AG08396 (cell line): ENCODE data around the gene LMBR1.
"Not testable (repeated sequence)": the region's sequence is repeated elsewhere in the genome, so short reads cannot be mapped to it uniquely, and the experiment has no call there.

ENCODE experiments used
- DNase-seq: peaks from one replicate; pipeline ENCODE4 v3.0.0; 2012; ENCODE audit warnings: low spot score, mixed read lengths

LMBR1 gene

DNA sequence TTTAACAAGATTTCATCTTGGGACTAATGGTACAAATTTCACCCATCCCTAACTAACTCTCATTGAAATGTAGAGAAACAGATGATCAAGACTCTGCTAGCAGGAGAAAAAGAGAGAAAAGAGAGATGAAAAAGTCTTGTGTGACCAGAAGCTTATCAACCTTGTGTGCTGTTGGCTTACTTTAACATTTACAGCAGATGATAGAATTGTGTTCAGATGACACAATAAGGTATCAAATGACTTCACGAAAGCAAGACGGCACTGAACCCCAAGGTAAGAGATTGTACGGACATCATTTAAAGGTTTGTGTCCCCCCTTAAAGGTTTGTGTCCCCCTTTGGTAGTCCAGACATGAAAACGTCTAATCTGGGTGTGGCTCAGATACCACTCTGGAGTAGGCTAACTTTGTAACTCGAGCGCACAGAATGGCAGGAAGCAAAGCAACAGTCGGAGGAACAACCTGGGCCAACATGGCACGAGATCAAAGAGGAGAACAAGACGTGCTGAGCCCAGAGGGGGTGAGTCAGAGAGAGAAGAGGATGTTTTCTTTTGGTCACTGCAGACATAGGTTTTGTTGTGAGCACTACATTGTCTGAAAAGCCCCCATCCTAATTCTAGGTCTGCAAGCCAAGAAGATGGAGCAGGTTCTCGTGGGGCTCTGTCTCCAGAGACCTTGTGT is 10.4 kb upstream of the LMBR1 start:
- no peak for DNase-seq

DNA sequence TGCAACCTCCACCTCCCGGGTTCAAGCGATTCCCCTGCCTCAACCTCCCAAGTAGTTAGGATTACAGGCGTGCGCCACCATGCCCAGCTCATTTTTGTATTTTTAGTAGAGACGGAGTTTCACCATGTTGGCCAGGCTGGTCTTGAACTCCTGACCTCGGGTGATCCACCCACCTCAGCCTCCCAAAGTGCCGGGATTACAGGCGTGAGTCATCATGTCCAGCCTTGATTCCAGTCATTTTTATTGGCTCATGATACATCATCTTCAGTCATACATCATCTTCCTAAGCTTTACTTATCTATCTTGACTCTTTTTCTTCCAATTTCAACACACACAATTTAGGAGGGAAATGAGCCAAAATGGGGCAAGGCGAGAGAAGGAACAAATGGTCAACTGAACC is 7.1 kb upstream of the LMBR1 start:
- DNase-seq, result not testable (repeated sequence)

DNA sequence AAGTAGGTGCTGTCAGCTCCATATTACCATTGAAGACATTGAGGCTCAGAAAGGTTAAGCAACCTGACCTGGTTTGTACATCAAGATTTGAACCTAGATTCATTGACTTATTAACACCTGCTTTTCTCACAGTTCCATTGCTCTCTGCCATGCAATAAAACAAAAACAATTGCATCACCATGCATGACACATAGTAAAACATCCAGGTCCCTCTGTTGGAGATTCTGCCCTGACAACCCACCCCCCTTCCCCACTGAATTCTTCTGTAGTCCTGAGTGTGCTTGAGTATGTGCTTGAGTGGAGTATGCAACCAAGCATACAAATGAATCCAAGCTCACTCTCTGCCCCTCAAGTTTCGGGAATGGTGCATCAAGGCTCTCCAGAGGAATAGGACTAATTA is 6.0 kb upstream of the LMBR1 start:
- DNase-seq, result no peak

DNA sequence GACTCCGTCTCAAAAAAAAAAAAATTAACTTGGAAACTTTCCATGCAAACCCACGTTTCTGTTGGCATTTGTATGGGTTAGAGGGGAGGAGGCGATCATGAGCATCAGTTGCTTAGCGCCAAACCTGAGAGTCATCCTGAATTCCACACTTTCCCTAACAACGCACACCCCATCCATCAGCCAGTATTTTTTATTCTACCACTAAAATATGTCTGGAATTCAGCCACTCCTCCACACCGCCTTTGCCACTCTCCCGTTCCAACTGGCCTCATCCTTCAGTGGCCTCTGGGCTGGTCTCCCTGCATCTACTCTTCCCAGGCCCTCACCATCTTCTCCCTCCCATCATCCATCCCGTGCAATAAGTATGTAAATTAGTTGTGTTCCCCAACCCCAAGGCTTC is 4.7 kb upstream of the LMBR1 start:
- peak; percentile 71 for DNase-seq

DNA sequence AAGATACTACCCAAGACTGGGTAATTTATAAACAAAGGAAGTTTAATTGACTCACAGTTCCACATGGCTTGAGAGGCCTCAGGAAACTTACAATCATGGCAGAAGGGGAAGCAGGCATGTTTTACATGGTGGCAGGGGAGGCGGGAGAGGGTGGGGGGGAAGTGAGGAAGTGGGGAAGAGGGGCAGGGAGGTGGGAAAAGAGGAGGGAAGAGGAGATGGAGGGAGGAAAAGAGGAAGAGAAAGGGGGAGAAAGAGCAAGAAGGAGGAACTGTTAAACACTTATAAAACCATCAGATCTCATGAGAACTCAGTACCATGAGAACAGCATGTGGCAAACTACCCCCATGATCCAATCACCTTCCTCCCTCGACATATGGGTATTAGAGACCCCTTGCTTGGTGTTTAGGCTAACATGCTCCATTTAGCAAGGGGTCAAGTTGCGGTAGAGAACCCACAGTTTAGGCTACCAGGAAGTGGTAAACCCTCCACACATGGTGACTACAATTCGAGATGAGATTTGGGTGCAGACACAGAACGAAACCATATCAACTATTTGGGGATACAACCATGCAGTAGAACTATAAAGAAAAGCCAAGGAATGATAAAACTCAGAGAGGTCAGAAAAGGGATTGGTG is 3.5 kb upstream of the LMBR1 start:
- no peak for DNase-seq

- no peak for DNase-seq
These were observed 2.2 kb upstream of the LMBR1 start for GRCh38 chr7:156895024-156895780.

DNA sequence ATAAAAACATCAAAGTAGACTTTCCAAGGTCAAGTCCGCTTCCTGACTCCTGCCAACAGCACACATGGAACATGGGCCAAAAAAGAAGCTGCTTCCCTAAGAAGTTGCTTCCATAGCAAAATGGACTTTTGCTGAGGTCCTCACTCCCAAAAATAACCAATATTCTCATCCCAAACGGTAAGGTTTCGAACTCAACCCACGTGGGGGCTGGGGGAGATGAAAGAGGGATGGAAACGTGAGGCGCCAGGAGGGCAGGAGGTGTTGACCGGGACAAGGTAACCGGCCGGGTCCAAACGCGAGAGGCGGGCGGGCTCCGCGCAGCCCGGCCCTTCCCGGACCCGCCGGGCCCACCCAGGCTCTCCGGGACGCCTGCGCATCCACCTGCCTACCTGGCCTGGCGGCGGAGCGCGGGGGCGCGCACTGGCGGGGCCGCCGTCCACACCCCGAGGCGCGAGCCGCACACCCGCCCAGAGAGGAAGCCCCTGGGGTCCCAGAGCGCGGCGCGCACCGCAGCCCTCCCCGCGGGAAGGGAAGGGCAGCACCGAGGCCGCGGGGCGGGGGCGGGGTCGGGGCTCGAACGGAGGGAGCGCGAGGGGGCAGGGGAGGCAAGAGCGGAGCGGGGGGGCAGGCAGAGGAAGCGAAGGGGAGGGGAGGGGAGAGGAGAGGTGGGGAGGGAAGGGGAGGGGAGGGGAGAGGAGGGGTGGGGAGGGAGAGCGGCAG is 742 bp downstream of the LMBR1 start:
- DNase-seq, result peak; percentile 45

DNA sequence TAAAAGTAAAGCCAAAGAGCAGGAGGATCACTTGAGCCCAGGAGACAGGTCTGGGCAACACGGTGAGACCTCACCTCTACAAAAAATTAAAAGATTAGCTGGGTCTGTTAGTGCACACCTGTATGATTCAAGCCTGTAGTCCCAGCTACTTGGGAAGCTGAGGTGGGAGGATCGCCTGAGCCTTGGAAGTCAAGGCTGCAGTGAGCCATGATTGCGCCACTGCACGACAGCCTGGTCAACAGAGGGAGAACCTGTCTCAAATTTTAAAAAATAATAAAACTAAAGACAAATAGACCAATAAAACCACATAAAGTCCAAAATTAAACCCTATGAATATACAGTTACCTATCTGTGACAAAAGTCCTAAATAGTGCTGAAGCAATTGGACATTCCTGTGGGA is 3.2 kb downstream of the LMBR1 start:
- DNase-seq, result no peak

- DNase-seq, result no peak
These were observed 3.9 kb downstream of the LMBR1 start for GRCh38 chr7:156889089-156889488.

- DNase-seq, result no peak
These were observed 6.8 kb downstream of the LMBR1 start for GRCh38 chr7:156886020-156886795.

DNA sequence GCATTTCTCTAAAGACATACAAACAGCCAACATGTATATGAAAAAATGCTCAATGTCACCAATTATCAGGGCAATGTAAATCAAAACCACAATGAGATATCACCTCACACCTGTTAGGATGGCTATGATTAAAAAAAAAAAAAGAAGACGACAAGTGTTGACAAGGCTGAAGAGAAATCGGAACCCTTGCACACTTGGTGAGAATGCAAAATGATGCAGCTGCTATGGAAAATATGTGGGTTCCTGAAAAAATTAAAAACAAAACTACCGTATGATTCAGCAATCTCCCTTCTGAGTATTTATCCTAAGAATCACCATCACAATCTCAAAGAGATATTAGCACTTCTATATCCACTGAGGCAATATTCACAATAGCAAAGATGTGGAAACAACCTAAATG is 11.3 kb downstream of the LMBR1 start:
- no peak for DNase-seq

GRCh38 chr7:156875766-156876165 is 17.2 kb downstream of the LMBR1 start:
- no peak for DNase-seq

- DNase-seq, result not testable (repeated sequence)
These were observed 24.6 kb downstream of the LMBR1 start for GRCh38 chr7:156868363-156868762.

DNA sequence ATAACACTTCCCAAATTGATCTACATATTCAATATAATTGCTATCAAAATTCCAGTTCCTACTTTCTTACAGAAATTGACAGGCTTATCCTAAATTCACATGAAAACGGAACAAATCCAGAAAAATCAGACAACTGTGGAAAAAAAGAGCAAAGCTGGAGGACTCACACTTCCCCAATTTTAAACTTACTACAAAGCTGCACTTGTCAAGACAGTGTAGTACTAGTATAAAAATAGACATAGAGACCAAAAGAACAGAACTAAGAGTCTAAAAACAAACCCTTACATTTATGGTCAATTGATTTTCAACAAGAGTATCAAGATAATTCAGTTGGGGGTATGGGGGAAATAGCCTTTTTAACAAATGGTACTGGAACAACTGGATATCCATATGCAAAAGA is 27.5 kb downstream of the LMBR1 start:
- DNase-seq, result no peak

DNA sequence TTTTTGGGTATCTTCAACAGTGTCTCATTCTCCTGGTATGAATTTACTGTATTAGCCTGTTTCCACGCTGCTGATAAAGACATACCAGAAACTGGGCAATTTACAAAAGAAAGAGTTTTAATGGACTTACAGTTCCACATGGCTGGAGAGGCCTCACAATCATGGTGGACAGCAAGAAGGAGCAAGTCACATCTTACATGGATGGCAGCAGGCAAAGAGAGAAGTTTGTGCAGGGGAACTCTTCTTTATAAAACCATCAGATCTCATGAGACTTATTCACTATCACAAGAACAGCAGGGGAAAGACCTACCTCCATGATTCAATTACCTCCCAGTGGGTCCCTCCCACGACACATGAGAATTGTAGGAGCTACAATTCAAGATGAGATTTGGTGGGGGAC is 31.0 kb downstream of the LMBR1 start:
- not testable (repeated sequence) for DNase-seq

DNA sequence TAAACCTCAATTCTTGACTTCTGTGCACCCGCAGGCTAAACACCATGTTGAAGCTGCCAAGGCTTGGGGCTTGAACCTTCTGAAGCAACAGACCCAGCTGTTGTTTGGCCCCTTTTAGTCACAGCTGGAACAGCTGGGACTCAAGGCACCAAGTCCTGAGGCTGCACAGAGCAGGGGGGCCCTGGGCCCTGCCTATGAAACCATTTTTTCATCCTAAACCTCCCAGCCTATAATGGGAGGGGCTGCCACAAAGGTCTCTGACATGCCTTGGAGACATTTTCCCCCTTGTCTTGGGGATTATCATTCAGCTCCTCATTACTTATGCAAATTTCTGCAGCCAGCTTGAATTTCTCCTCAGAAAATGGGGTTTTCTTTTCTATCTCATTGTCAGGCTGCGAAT is 31.8 kb downstream of the LMBR1 start:
- DNase-seq, result no peak

GRCh38 chr7:156860099-156860498 is 32.9 kb downstream of the LMBR1 start:
- not testable (repeated sequence) for DNase-seq

DNA sequence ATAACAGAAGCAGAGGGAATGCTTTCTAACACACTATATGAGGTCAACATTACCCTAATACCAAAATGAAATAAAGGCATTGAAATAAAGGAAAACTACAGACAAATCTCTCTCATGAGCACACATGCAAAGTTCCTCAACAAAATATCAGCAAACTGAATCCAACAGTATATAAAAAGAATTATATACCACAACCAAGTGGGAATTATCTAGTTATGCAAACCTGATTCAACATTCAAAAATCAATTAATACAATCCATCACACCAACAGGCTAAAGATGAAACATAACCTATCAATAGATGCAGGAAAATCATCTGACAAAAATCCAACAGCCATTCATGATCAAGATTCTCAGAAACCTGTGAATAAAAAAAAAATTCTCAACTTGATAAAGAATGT is 34.5 kb downstream of the LMBR1 start:
- DNase-seq, result no peak

GRCh38 chr7:156857757-156858156 is 35.2 kb downstream of the LMBR1 start:
- no peak for DNase-seq

DNA sequence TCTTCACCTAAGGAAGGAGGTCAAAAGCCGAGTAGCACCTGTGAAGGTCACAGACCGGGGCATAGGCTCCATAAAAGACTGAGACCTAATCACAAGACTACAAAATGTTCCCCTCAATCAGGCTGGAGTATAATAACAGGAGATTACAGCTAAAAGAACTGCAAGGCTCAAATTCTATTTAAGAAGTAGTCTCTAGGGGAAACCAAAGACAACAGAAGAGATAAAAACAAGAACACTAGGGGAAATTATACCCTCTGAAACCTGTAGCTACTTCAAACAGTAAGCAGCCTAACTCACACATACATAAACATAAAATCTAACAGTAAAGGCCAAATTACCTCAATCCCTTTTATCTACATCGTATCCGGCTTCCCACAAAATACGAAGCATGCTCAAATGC is 38.3 kb downstream of the LMBR1 start:
- no peak for DNase-seq

DNA sequence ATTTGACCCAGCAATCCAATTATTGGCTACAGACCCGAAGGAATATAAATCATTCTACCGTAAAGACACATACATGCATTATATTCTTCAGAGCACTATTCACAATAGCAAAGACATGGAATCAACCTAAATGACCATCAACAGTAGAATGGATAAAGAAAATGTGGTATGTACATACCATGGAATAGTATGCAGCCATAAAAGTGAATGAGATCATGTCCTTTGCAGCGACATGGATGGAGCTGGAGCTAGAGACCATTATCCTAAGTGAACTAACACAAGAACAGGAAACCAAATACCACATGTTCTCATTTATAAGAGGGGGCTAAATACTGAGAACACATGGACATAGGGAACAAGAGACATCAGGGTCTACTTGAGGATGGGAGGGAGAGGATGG is 44.0 kb downstream of the LMBR1 start:
- DNase-seq, result no peak
